Endodermal cell (in vitro differentiated cells): Measurements from ENCODE around the gene MSL2. TPM values are rescaled to one million over a fixed set of nuclear protein-coding genes. Genes with fewer than 3 reads are reported as not detected.

ENCODE experiments used
- DNase-seq: peaks from one replicate; pipeline ENCODE4 v3.0.0-alpha.2; 2017
- H3K27ac ChIP-seq: 2 replicates; pipeline ENCODE4 v1.5.1; 2013; ENCODE audit warnings: mild to moderate bottlenecking, low read depth, low read length, moderate library complexity
- H3K27me3 ChIP-seq: 2 replicates; pipeline ENCODE4 v1.6.1; 2013; ENCODE audit warnings: mild to moderate bottlenecking, low read length, moderate library complexity; ENCODE audit not compliant: insufficient read depth, control insufficient read depth, poor library complexity, severe bottlenecking
- H3K36me3 ChIP-seq: 2 replicates; pipeline ENCODE4 v1.7.0; 2013; ENCODE audit warnings: mild to moderate bottlenecking, low read length, moderate library complexity; ENCODE audit not compliant: control insufficient read depth, insufficient read depth
- H3K4me1 ChIP-seq: one replicate; pipeline ENCODE4 v1.7.0; 2013; ENCODE audit warnings: low read length; ENCODE audit not compliant: control insufficient read depth, insufficient read depth
- H3K4me3 ChIP-seq: 2 replicates; pipeline ENCODE4 v1.5.1; 2013; ENCODE audit warnings: mild to moderate bottlenecking, low read length, moderate library complexity
- H3K9ac ChIP-seq: 2 replicates; pipeline ENCODE4 v1.6.1; 2013; ENCODE audit warnings: mild to moderate bottlenecking, low read length, moderate library complexity; ENCODE audit not compliant: poor library complexity, severe bottlenecking; ENCODE audit errors: extremely low read depth
- H3K9me3 ChIP-seq: 2 replicates; pipeline ENCODE4 v1.6.1; 2013; ENCODE audit warnings: mild to moderate bottlenecking, low read length, moderate library complexity; ENCODE audit not compliant: control insufficient read depth
- H3K27ac Mint-ChIP-seq: 2 replicates; pipeline ENCODE4 v1.8.0; 2020; ENCODE audit warnings: mixed read lengths
- H3K27me3 Mint-ChIP-seq: 2 replicates; pipeline ENCODE4 v1.8.0; 2021; ENCODE audit warnings: mild to moderate bottlenecking, mixed read lengths; ENCODE audit not compliant: insufficient read depth
- H3K36me3 Mint-ChIP-seq: 2 replicates; pipeline ENCODE4 v1.8.0; 2020; ENCODE audit warnings: low read depth, mixed read lengths
- H3K4me1 Mint-ChIP-seq: 2 replicates; pipeline ENCODE4 v1.8.0; 2020; ENCODE audit warnings: mixed read lengths
- H3K4me3 Mint-ChIP-seq: 2 replicates; pipeline ENCODE4 v1.8.0; 2020; ENCODE audit warnings: mild to moderate bottlenecking, moderate library complexity, mixed read lengths
- H3K9me3 Mint-ChIP-seq: 2 replicates; pipeline ENCODE4 v1.8.0; 2020; ENCODE audit warnings: mild to moderate bottlenecking, mixed read lengths
- WGBS, 2 experiments: methylation state at CpG; one replicate each; pipeline versions ENCODE4 v1.1.5 to v1.1.7; 2013; ENCODE audit warnings: missing lambda C conversion rate in 2 of 2, mixed read lengths in 1 of 2; ENCODE audit not compliant: insufficient coverage in 1 of 2, insufficient read length in 1 of 2; 5-methylcytosine and 5-hydroxymethylcytosine counted together
- total RNA-seq, 2 donors: library from RNA; stranded (reverse); fragmentation: NEBNext Ultra II Directional in 1 of 2; extraction: Animal tissue kit (Norgen Biotek cat#: 25700) in 1 of 2; gene quantifications; 2 replicates in 1 of 2; 3 replicates in 1 of 2; pipeline ENCODE4 v1.2.1, GENCODE V29; 2021
- TF ChIP-seq, protein P1 (sequence below): fragments of 200-600 bp; sonication (generic); conservative IDR thresholded peaks from 2 replicates; pipeline ENCODE4 v1.5.0; 2021; ENCODE audit warnings: antibody characterized with exemption, mild to moderate bottlenecking

The MSL2 gene
- total RNA-seq, 2 donors from 2014 or later = 35.1 to 45.7 TPM

DNA sequence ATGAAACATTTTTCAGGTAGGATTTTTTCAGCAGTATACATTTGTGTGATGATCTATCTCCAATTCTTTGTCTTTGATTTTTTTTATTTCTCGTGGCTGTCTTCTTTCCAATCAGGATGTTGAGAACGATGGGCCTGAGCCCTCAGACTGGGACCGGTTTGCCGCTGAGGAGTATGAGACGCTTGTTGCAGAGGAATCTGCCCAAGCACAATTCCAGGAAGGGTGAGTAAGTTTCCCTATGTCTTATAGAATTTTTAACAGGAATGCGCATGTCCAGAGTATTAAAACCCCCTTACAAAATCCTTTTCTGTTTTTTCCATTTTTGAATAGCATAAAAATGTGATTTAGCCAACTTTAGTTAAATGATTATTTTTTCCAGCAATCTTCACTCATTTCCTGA, 90.0 kb downstream of the MSL2 start:
- peaks cover 23% of the 10 kb centered on the region for H3K36me3 Mint-ChIP-seq
- 97% methylated on average over 4 to 5 of the region's 6 CpGs for WGBS, 2 experiments
- no peaks in the 10 kb centered on the region for H3K36me3 ChIP-seq

DNA sequence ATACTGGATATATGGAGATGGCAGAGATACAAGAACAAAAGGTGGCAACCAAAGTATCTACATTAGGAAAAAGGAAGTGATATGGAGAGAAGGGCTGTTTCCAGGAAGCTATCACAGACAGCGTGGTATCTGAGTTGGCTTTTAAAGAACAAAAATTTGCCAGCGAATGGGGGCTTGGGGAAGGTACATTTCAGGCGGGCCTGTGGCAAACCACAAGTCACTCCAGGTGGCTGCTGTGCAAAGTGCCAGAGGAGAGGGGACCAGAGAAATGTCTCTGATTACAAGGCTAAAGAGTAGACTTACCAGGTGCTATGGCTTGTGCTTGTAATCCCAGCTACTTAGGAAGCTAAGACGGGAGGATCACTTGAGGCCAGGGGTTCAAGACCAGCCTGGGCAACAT, 91.1 kb downstream of the MSL2 start:
- DNase-seq = no peak
- WGBS, 2 experiments = 92 to 93% methylated on average over 3 to 4 of the region's 4 CpGs
- H3K4me3 ChIP-seq = no peak overlapping the region
- Mint-ChIP-seq H3K27me3 (no peaks in the 10 kb centered on the region), H3K36me3 (peaks cover 23% of the 10 kb centered on the region), H3K4me1 (no peaks in the 10 kb centered on the region), H3K9me3 (no peaks in the 10 kb centered on the region), H3K27ac (no peak overlapping the region), H3K4me3 (no peak overlapping the region)
- H3K36me3 ChIP-seq = no peaks in the 10 kb centered on the region
- no peaks in the 10 kb centered on the region for H3K4me1 ChIP-seq
- H3K9me3 ChIP-seq = no peaks in the 10 kb centered on the region
- H3K27me3 ChIP-seq = no peaks in the 10 kb centered on the region
- H3K27ac ChIP-seq = no peak overlapping the region
- TF ChIP-seq, protein P1, sequence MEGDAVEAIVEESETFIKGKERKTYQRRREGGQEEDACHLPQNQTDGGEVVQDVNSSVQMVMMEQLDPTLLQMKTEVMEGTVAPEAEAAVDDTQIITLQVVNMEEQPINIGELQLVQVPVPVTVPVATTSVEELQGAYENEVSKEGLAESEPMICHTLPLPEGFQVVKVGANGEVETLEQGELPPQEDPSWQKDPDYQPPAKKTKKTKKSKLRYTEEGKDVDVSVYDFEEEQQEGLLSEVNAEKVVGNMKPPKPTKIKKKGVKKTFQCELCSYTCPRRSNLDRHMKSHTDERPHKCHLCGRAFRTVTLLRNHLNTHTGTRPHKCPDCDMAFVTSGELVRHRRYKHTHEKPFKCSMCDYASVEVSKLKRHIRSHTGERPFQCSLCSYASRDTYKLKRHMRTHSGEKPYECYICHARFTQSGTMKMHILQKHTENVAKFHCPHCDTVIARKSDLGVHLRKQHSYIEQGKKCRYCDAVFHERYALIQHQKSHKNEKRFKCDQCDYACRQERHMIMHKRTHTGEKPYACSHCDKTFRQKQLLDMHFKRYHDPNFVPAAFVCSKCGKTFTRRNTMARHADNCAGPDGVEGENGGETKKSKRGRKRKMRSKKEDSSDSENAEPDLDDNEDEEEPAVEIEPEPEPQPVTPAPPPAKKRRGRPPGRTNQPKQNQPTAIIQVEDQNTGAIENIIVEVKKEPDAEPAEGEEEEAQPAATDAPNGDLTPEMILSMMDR = no peak
- no peak overlapping the region for H3K9ac ChIP-seq

More for the DNA sequence above, 90.0 kb downstream of the MSL2 start:
- Histone ChIP-seq H3K27ac (no peak overlapping the region), H3K4me1 (no peaks in the 10 kb centered on the region), H3K27me3 (no peaks in the 10 kb centered on the region), H3K4me3 (no peak overlapping the region), H3K9ac (no peak overlapping the region), H3K9me3 (no peaks in the 10 kb centered on the region)
- TF ChIP-seq, protein P1 = no peak
- Mint-ChIP-seq H3K9me3 (no peaks in the 10 kb centered on the region), H3K27ac (no peak overlapping the region), H3K4me1 (no peaks in the 10 kb centered on the region), H3K27me3 (no peaks in the 10 kb centered on the region), H3K4me3 (no peak overlapping the region)
- no peak for DNase-seq

Other genes starting within 250 kb of the MSL2 start
- gene PPP2R3A, start 230.6 kb downstream of the MSL2 start, total RNA-seq = 10 to 100 TPM; 12.5 to 16.5 TPM
- gene PCCB, start 54.0 kb upstream of the MSL2 start, total RNA-seq = 10 to 100 TPM; 54.9 to 65.1 TPM